Measurements from ENCODE around the gene GPHB5.

DNA sequence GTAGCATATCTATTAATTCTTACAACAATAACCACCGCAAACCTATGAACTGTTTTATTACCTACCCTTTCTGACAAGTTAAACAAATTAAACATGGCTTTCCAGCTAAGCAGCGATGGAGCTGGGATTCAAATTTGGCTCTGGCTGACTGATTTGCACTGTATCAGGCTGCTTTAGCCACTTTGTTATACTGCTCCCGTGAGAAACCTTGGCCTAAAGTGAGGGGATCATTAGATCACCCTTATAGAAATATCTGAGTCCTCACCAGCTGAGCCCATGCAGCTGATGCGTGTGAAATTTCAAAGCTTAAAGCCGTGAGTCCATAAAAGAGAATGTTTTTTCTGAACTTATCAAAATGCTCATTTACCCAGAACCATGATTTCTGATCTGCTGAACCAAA, 8.1 kb upstream of the GPHB5 start:
- TF ChIP-seq EZH2phosphoT487 (IDR thresholded peaks at IDR 0.05; ENCODE audit: insufficient read depth, low read depth) (no peak), EZH2 (IDR thresholded peaks at IDR 0.05; ENCODE audit: insufficient read depth, poor library complexity, severe bottlenecking) (no peak)

Measured in GM23248 (cell line).